A549 (cell line): ENCODE data around the gene RNF41.

ENCODE experiments used
- CHD2 ChIP-seq: fragments of 150-350 bp; IDR thresholded peaks from 2 replicates; pipeline ENCODE4 v1.6.1; 2014; ENCODE audit warnings: low read length; ENCODE audit not compliant: partially characterized antibody
- CHD4 ChIP-seq: fragments of 200-600 bp; sonication (generic); IDR thresholded peaks from 2 replicates; pipeline ENCODE4 v1.6.1; 2016; ENCODE audit warnings: antibody characterized with exemption, mild to moderate bottlenecking, borderline replicate concordance
- CTCF ChIP-seq: fragments of >200 bp; sonication (Bioruptor Twin); formaldehyde crosslinking; IDR thresholded peaks from 3 replicates; pipeline ENCODE4 v1.5.1; 2016
- ESRRA ChIP-seq: fragments of 150-350 bp; IDR thresholded peaks from 2 replicates; pipeline ENCODE4 v1.6.1; 2014; ENCODE audit warnings: mild to moderate bottlenecking, low read length, borderline replicate concordance
- MAFK ChIP-seq: fragments of 450-650 bp; IDR thresholded peaks from 2 replicates; pipeline ENCODE4 v1.6.1; 2014; ENCODE audit not compliant: partially characterized antibody
- MAZ ChIP-seq: fragments of 150-350 bp; IDR thresholded peaks from 2 replicates; pipeline ENCODE4 v1.6.1; 2014; ENCODE audit warnings: antibody characterized with exemption, low read depth, low read length, borderline replicate concordance
- PHF8 ChIP-seq: fragments of 200-600 bp; sonication (generic); IDR thresholded peaks from 2 replicates; pipeline ENCODE4 v1.6.1; 2016; ENCODE audit warnings: low read depth, mild to moderate bottlenecking, antibody characterized with exemption, moderate library complexity, borderline replicate concordance
- POLR2A ChIP-seq: IDR thresholded peaks from 2 replicates; pipeline ENCODE4 v1.6.1; 2012; ENCODE audit warnings: mild to moderate bottlenecking, low read length
- REST ChIP-seq: fragments of 200-600 bp; sonication (generic); IDR thresholded peaks from 2 replicates; pipeline ENCODE4 v1.6.1; 2016; ENCODE audit warnings: antibody characterized with exemption, mild to moderate bottlenecking, moderate library complexity
- RFX5 ChIP-seq: fragments of 450-650 bp; IDR thresholded peaks from 2 replicates; pipeline ENCODE4 v1.7.1; 2014; ENCODE audit warnings: antibody characterized with exemption, mild to moderate bottlenecking, moderate library complexity
- SREBF2 ChIP-seq: fragments of 450-650 bp; IDR thresholded peaks from 2 replicates; pipeline ENCODE4 v1.6.1; 2014; ENCODE audit warnings: mild to moderate bottlenecking, moderate library complexity
- USF2 ChIP-seq: fragments of 450-650 bp; IDR thresholded peaks from 2 replicates; pipeline ENCODE4 v1.6.1; 2014; ENCODE audit warnings: antibody characterized with exemption
- ZC3H11A ChIP-seq: fragments of 450-650 bp; IDR thresholded peaks from 2 replicates; pipeline ENCODE4 v1.6.1; 2014; ENCODE audit warnings: antibody characterized with exemption, mild to moderate bottlenecking

- TF ChIP-seq SREBF2 = no peak
- TF ChIP-seq CTCF = no peak
- no peak for TF ChIP-seq USF2
- no peak for TF ChIP-seq RFX5
- no peak for TF ChIP-seq MAZ
- TF ChIP-seq POLR2A = no peak
- TF ChIP-seq CHD2 = no peak
- no peak for TF ChIP-seq ESRRA
- TF ChIP-seq MAFK = no peak
- no peak for TF ChIP-seq CHD4
- TF ChIP-seq REST = no peak
- TF ChIP-seq ZC3H11A = no peak
- no peak for TF ChIP-seq PHF8
These were observed 66.9 kb downstream of the RNF41 start for GRCh38 chr12:56154818-56155217.
